ENCODE results near the gene JAM2. TPM values are rescaled to one million over a fixed set of nuclear protein-coding genes. Genes with fewer than 3 reads are reported as not detected.

JAM2 gene
- polyA plus RNA-seq, 1 donor from 2014 or later = 1.1 TPM

- H3K9me2 ChIP-seq (ENCODE audit: insufficient read depth, low read length) = no peaks in the 10 kb centered on the region
- no peaks in the 10 kb centered on the region for H3K9me3 ChIP-seq (ENCODE audit: low read length)
- no peaks in the 10 kb centered on the region for H4K20me1 ChIP-seq (ENCODE audit: insufficient read depth)
- no peaks in the 10 kb centered on the region for H3F3A ChIP-seq (ENCODE audit: insufficient read depth, low read length, poor library complexity, severe bottlenecking)
- TF ChIP-seq EP300 (conservative IDR thresholded peaks at IDR 0.05; ENCODE audit: poor library complexity, severe bottlenecking) (no peak), REST (IDR thresholded peaks at IDR 0.05; ENCODE audit: borderline replicate concordance) (no peak), EZH2 (IDR thresholded peaks at IDR 0.05; ENCODE audit: borderline replicate concordance, insufficient read depth, low read length, poor library complexity, severe bottlenecking) (no peak), POLR2AphosphoS5 (IDR thresholded peaks at IDR 0.05) (no peak), RAD21 (conservative IDR thresholded peaks at IDR 0.05) (no peak), SMC3 (conservative IDR thresholded peaks at IDR 0.05; ENCODE audit: poor library complexity) (no peak), TAF1 (IDR thresholded peaks at IDR 0.05; ENCODE audit: low read depth) (no peak)
- no peak overlapping the region for H2AFZ ChIP-seq (ENCODE audit: low read depth, low read length)
- H3K36me3 ChIP-seq (ENCODE audit: insufficient read depth, low read length) = no peaks in the 10 kb centered on the region
- H3K4me2 ChIP-seq (ENCODE audit: low read length) = no peak overlapping the region
- H3K9ac ChIP-seq (ENCODE audit: low read length) = no peak overlapping the region
- H3K4me3 ChIP-seq (ENCODE audit: low read length) = no peak overlapping the region
- H3K27ac ChIP-seq (ENCODE audit: low read length) = no peak overlapping the region
- H3K79me2 ChIP-seq (replicated peaks; ENCODE audit: insufficient read depth, low read length) = no peaks in the 10 kb centered on the region
- H3K27me3 ChIP-seq (ENCODE audit: insufficient read depth, low read depth, low read length) = no peaks in the 10 kb centered on the region
These were observed 61.7 kb downstream of the JAM2 start for GRCh38 chr21:25700741-25701140.

GRCh38 chr21:25701529-25701928 is 62.5 kb downstream of the JAM2 start:
- Histone ChIP-seq H4K20me1 (ENCODE audit: insufficient read depth) (no peaks in the 10 kb centered on the region), H2AFZ (ENCODE audit: low read depth, low read length) (no peak overlapping the region), H3K79me2 (replicated peaks; ENCODE audit: insufficient read depth, low read length) (no peaks in the 10 kb centered on the region)

GRCh38 chr21:25708467-25709065 is 69.5 kb downstream of the JAM2 start:
- H3F3A ChIP-seq (ENCODE audit: insufficient read depth, low read length, poor library complexity, severe bottlenecking) = no peaks in the 10 kb centered on the region

More at GRCh38 chr21:25701529-25701928, 62.5 kb downstream of the JAM2 start:
- Histone ChIP-seq H3K9me2 (ENCODE audit: insufficient read depth, low read length) (no peaks in the 10 kb centered on the region), H3K9me3 (ENCODE audit: low read length) (no peaks in the 10 kb centered on the region), H3F3A (ENCODE audit: insufficient read depth, low read length, poor library complexity, severe bottlenecking) (no peaks in the 10 kb centered on the region), H3K27ac (ENCODE audit: low read length) (no peak overlapping the region), H3K36me3 (ENCODE audit: insufficient read depth, low read length) (no peaks in the 10 kb centered on the region), H3K9ac (ENCODE audit: low read length) (no peak overlapping the region), H3K27me3 (ENCODE audit: insufficient read depth, low read depth, low read length) (no peaks in the 10 kb centered on the region), H3K4me2 (ENCODE audit: low read length) (no peak overlapping the region), H3K4me3 (ENCODE audit: low read length) (no peak overlapping the region)
- no peak for TF ChIP-seq SMC3 (conservative IDR thresholded peaks at IDR 0.05; ENCODE audit: poor library complexity)
- TF ChIP-seq RAD21 (conservative IDR thresholded peaks at IDR 0.05) = no peak

More at GRCh38 chr21:25708467-25709065, 69.5 kb downstream of the JAM2 start:
- Histone ChIP-seq H3K36me3 (ENCODE audit: insufficient read depth, low read length) (no peaks in the 10 kb centered on the region), H3K27me3 (ENCODE audit: insufficient read depth, low read depth, low read length) (no peaks in the 10 kb centered on the region), H3K9me2 (ENCODE audit: insufficient read depth, low read length) (no peaks in the 10 kb centered on the region), H3K9ac (ENCODE audit: low read length) (no peak overlapping the region), H2AFZ (ENCODE audit: low read depth, low read length) (no peak overlapping the region), H4K20me1 (ENCODE audit: insufficient read depth) (no peaks in the 10 kb centered on the region), H3K4me2 (ENCODE audit: low read length) (no peak overlapping the region), H3K79me2 (replicated peaks; ENCODE audit: insufficient read depth, low read length) (no peaks in the 10 kb centered on the region), H3K4me3 (ENCODE audit: low read length) (no peak overlapping the region), H3K9me3 (ENCODE audit: low read length) (no peaks in the 10 kb centered on the region), H3K27ac (ENCODE audit: low read length) (no peak overlapping the region)
- TF ChIP-seq CTCF (IDR thresholded peaks at IDR 0.05; ENCODE audit: poor library complexity, severe bottlenecking) (peak; percentile 75), RAD21 (conservative IDR thresholded peaks at IDR 0.05) (peak; percentile 63), SMC3 (conservative IDR thresholded peaks at IDR 0.05; ENCODE audit: poor library complexity) (peak; percentile 77), EZH2 (IDR thresholded peaks at IDR 0.05; ENCODE audit: borderline replicate concordance, insufficient read depth, low read length, poor library complexity, severe bottlenecking) (no peak)
